Adipose tissue (tissue), 3 donors: ENCODE results near the gene VPREB1. TPM values are rescaled to one million over a fixed set of nuclear protein-coding genes. Genes with fewer than 3 reads are reported as not detected.
"Not testable (repeated sequence)": the region's sequence is repeated elsewhere in the genome, so short reads cannot be mapped to it uniquely, and the experiment has no call there.

Experiments
- H3K27ac ChIP-seq: one replicate; pipeline ENCODE4 v1.5.1; 2013; ENCODE audit warnings: low read depth, low read length
- WGBS, 3 donors: extraction: QIAGEN DNeasy Blood & Tissue Kit; methylation state at CpG; one replicate each; pipeline ENCODE4 v1.1.7; 2013; 5-methylcytosine and 5-hydroxymethylcytosine counted together
- polyA plus RNA-seq, 3 donors: library from polyadenylated mRNA; stranded (reverse); fragments of 200-250 nt; gene quantifications; one replicate each; pipeline ENCODE4 v1.2.3, GENCODE V29; 2013
- donor health status: healthy with polysubstance abuse.
- donor health status: Bipolar disorder and iron deficiency.
- donor health status: healthy.

Gene VPREB1
- polyA plus RNA-seq, 3 donors = 0.09 TPM; not detected in 2

GRCh38 chr22:22239311-22239939, 5.2 kb upstream of the VPREB1 start:
- H3K27ac ChIP-seq = no peak overlapping the region
- WGBS, 3 donors = 77 to 83% (median 82%) methylated on average over 13 of the region's 13 CpGs

DNA sequence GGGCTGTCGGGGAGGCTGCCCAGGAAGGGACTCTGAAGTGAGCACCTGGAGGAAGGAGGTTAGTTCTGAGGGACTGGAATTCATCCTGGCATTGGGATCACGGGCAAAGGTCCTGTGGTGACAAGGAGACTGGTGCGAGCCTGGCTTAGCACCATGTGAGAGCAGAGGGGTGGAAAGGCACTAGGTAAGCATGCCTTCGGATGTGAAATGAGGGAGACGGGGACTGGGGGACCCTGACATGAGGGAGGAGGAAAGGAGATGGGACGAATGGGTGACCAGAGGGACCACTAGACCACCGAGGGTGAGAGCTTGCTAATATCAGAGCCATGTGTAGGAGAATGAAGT, 3.1 kb upstream of the VPREB1 start:
- 64 to 82% (median 75%) methylated on average over 6 to 7 of the region's 7 CpGs for WGBS, 3 donors

DNA sequence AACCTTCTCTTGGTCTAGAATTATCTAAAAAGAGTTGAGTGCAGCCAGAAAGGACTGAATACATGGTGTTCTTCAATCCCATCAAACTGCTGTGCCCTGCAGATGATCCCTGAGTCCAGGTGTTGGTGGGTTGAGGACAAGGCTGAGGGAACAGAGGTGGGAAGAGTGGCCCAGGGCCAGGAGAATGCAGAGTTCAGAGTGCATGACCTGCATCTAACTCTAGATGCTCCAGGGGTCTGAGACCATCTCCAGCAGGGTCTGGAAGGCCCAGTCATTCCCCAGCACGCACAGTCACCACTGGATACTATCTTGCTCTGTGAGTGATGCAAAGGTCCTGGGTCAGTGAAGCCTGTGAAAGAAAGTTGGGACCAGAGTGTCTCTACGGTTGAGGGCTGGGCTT, 2.1 kb upstream of the VPREB1 start:
- 65 to 78% (median 65%) methylated on average over 2 of the region's 2 CpGs for WGBS, 3 donors
- no peak overlapping the region for H3K27ac ChIP-seq

More for the DNA sequence above, 3.1 kb upstream of the VPREB1 start:
- H3K27ac ChIP-seq = no peak overlapping the region

DNA sequence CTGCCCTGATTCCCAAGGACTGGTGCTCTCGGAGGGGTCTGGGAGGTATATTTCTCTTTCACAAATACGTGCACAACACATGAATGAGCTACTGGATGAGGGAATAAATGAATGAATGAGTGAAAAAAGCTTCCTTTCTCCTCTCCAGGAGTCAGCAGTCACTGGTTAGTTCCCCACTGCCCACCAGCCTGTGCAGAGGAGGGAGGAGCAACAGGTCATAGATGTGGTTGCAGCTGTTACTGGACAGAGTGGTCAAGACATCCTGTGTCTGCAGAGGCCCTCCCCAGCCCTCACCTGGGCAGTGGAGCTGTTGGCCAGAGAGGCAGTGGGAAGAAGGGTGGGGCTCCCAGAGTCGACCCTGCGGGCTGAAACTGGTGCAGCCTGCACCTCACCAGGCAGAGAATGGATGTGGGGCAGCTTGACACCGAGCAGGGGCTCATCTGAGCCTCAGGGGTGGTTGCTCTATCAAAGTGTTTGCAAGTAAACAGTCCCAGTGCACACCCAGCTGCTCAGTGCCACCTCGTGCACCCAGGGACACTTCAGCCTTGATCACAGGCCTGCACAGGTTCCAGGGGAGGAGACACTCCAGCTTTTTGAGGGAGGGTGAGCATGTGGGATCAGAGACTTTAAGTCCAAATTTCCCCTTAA, 1.4 kb upstream of the VPREB1 start:
- whole genome bisulfite sequencing, 3 donors = 40 to 64% (median 63%) methylated on average over 6 of the region's 6 CpGs

GRCh38 chr22:22245256-22245909, 797 bp downstream of the VPREB1 start:
- no peak overlapping the region for H3K27ac ChIP-seq
- 81 to 83% (median 82%) methylated on average over 18 of the region's 18 CpGs for WGBS, 3 donors

More for the DNA sequence above, 1.4 kb upstream of the VPREB1 start:
- no peak overlapping the region for H3K27ac ChIP-seq

DNA sequence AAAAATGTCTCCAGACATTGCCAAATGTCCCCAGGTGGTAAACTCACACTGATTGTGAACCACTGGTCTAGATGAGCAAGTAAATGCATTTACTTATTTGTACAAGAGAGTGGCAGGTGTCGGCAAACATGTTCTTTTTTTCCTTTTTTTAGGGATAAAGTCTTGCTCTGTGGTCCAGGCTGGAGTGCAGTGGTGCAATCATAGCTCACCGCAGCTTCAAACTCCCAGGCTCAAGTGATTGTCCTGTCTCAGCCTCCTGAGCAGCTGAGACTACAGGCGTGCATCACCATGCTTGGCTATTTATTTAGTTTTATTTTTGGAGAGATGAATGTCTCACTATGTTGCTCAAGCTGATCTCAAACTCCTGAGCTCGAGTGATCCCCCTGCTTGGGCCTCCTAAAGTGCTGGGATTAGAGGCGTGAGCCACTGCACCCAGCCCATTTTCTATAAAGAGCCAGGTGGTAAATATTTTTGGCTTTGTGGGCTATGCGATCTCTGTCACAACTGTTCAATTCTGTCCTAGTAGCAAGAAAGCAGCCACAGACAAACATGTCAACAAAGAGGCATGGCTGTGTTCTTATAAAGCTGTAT, 1.4 kb downstream of the VPREB1 start:
- H3K27ac ChIP-seq = no peak overlapping the region
- 59 to 72% (median 72%) methylated on average over 6 of the region's 6 CpGs for WGBS, 3 donors

GRCh38 chr22:22246706-22247105, 2.1 kb downstream of the VPREB1 start:
- no peak overlapping the region for H3K27ac ChIP-seq
- 75 to 83% (median 75%) methylated on average over 9 of the region's 9 CpGs for WGBS, 3 donors

DNA sequence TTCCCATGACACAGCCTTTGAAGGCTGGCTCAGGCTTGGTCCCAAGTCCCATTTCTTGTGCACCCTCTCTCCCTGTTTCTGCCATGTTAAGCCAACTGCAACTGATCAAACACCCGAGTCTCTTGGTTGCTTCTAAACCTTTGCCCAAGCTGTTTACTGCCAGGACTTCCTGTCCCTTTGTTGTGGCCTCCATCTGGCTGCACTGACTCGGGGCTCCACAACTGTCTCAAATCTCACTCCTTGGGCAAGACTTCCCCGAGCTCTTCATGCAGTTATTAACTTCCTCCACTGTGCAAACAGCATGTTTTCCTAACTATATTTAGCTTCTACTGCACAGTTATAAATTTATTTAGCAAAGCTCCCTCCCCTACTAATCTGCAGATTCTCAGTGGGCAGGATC, 4.3 kb downstream of the VPREB1 start:
- no peak overlapping the region for H3K27ac ChIP-seq
- WGBS, 3 donors = 12 to 21% (median 14%) methylated on average over 3 of the region's 3 CpGs

GRCh38 chr22:22250651-22251050, 6.1 kb downstream of the VPREB1 start:
- not testable (repeated sequence) for H3K27ac ChIP-seq
- 75 to 85% (median 83%) methylated on average over 8 of the region's 8 CpGs for WGBS, 3 donors

DNA sequence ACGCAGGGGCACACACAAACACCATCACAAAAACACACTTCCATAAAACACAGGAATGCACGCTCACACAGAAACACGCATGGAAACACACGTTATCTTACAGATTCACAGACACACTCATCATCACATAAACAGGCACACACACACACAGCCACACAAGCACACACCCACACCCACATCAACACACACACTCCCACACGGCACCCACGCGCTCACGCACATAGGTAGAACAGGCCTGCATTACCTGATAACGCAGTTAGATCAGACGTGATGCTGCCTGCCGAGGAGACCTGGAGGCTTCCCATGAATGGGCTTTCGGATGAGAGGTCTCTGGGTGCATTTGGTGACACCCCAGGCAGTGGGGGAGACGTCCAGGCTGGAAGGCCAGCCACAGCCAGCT, 11.5 kb downstream of the VPREB1 start:
- not testable (repeated sequence) for H3K27ac ChIP-seq
- 74 to 83% (median 77%) methylated on average over 13 of the region's 13 CpGs for WGBS, 3 donors

DNA sequence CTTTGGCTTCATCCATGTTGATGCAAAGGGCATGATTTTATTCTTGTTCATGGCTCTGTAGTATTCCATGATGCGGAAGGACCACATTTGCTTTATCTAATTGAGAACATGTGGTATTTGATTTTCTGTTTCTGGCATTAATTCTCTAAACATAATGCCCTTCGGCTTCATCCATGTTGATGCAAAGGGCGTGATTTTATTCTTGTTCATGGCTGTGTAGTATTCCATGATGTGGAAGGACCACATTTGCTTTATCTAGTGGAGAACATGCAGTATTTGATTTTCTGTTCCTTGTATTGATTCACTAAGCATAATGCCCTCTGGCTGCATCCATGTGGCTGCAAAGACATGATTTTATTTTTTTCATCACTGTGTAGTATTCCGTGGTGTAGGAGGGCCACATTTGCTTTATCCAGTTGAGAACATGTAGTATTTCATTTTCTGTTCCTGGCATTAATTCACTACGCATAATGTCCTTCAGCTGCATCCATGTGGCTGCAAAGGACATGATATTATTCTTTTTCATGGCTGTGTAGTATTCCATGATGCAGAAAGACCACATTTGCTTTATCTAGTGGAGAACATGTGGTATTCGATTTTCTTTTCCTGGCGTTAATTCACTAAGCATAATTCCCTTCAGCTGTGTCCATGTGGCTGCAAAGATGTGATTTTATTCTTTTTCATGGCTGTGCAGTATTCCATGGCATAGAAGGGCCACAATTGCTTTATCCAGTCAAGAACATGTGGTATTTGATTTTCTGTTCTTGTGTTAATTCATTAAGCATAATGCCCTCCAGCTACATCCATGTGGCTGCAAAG, 14.2 kb downstream of the VPREB1 start:
- 85 to 94% (median 92%) methylated on average over 7 of the region's 7 CpGs for WGBS, 3 donors
- H3K27ac ChIP-seq = not testable (repeated sequence)

DNA sequence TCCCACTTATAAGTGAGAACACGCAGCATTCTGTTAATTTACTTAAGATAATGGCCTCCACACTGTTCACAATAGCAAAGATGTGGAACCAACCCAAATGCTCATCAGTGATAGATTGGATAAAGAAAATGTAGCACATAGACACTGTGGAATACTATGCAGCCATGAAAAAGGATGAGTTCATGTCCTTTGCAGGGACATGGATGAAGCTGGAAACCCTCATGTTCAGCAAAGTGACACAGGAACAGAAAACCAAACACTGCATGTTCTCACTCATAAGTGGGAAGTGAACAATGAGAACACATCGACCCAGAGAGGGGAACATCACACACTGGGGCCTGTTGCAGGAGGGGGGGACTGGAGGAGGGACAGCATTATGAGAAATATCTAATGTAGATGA, 15.6 kb downstream of the VPREB1 start:
- not testable (repeated sequence) for H3K27ac ChIP-seq
- WGBS, 3 donors = 94 to 100% (median 99%) methylated on average over 2 of the region's 2 CpGs

DNA sequence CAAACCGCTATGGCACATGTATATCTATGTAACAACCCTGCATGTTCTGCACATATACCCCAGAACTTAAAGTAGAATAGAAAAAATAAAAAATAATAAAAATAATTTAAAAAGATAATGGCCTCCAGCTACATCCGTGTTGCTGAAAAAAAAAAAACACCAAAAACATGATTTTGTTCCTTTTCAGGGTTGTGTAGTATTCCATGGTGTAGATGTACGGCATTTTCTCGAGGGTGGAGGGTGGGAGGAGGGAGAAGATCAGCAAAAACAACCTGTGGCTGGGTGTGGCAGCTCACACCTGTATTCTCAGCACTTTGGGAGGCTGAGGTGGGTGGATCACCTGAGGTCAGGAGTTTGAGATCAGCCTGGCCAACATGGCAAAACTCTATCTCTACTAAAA, 16.0 kb downstream of the VPREB1 start:
- 83 to 89% (median 83%) methylated on average over 4 of the region's 4 CpGs for WGBS, 3 donors

DNA sequence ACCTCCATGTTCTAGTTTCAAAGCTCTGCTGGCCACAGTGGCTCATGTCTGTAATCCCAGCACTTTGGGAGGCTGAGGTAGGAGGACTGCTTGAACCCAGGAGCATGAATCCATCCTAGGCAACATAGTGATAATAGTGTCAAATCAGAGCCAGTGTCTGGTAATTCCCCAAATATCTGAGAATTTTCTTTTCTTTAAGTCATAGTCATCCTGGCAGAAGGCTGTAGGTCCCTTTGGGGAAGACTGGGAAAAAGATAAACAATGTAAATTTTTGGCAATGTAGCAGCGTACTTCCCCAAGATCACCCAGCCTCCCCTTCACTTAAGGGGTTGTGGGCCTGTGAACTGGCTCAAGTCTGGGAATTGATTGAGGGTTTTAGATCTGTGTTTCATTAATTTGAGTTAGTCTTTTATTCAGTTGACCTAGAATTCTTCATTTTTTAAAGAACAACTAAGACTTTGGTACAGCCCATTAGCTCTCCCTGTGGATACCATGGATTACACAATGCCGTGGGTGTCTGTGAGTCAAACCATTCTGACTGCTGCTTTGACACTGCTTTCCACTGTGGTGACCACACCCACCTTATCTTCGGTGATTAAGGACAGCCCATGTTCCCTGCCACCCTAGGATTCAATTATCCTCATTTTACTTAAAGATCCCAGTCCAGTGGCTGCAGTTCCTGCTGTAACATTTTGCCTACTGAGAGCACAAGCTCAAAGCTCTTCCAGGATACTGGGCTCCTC, 17.9 kb downstream of the VPREB1 start:
- H3K27ac ChIP-seq = not testable (repeated sequence)
- WGBS, 3 donors = 35 to 54% (median 36%) methylated on average over 3 of the region's 3 CpGs

More for the DNA sequence above, 16.0 kb downstream of the VPREB1 start:
- not testable (repeated sequence) for H3K27ac ChIP-seq

DNA sequence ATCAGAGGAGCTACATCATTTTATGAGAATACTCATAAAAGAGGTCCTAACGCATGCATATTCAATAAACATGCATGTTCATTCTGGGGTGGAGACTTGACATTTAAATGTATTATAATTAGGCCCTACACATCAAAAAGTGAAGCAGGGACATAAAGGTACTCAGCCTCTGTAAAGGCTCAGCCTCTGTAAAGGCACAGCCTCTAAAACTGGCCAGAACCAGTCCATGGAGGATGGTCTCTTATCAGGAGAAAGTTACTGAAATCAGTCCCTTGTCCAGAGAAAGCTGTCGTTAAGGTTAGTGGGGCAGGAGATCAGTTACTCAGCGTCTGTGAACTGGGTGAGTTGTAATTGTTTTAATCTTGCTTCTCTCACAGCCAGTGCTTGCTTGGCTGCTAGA, 19.2 kb downstream of the VPREB1 start:
- 53 to 73% (median 57%) methylated on average over 3 of the region's 3 CpGs for WGBS, 3 donors
- H3K27ac ChIP-seq = not testable (repeated sequence)

GRCh38 chr22:22270036-22270676, 25.6 kb downstream of the VPREB1 start:
- H3K27ac ChIP-seq = not testable (repeated sequence)
- WGBS, 3 donors = 82 to 91% (median 83%) methylated on average over 7 of the region's 7 CpGs

DNA sequence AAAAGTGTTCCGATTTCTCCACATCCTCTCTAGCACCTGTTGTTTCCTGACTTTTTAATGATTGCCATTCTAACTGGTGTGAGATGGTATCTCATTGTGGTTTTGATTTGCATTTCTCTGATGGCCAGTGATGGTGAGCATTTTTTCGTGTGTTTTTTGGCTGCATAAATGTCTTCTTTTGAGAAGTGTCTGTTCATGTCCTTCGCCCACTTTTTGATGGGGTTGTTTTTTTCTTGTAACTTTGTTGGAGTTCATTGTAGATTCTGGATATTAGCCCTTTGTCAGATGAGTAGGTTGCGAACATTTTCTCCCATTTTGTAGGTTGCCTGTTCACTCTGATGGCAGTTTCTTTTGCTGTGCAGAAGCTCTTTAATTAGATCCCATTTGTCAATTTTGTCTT, 32.8 kb downstream of the VPREB1 start:
- 86 to 98% (median 89%) methylated on average over 1 to 3 of the region's 4 CpGs for WGBS, 3 donors

More for the DNA sequence above, 32.8 kb downstream of the VPREB1 start:
- H3K27ac ChIP-seq = not testable (repeated sequence)
